ENCODE results near the gene SEPHS1.

- TF ChIP-seq YY1 (IDR thresholded peaks at IDR 0.05; ENCODE audit: insufficient read depth, insufficient read length) = no peak
- TF ChIP-seq ZNF274 (IDR thresholded peaks at IDR 0.05; ENCODE audit: low read depth, low read length) = no peak
- no peak for TF ChIP-seq SUZ12 (IDR thresholded peaks at IDR 0.05; ENCODE audit: extremely low read depth, insufficient read depth, insufficient read length)
These were observed 47.4 kb upstream of the SEPHS1 start for GRCh38 chr10:13395540-13395939.
